Prostate gland (tissue), 2 donors: ENCODE data around the gene TTC24.

Experiments
- CTCF ChIP-seq, 4 experiments: fragments of 200-600 bp in 2 of 4; fragments of 450-650 bp in 2 of 4; sonication (generic) in 2 of 4; IDR thresholded peaks; 1 replicate in 3 of 4; 2 replicates in 1 of 4; pipeline ENCODE4 v1.5.1; 2016 to 2019; ENCODE audit warnings: antibody characterized with exemption in 4 of 4, mild to moderate bottlenecking in 2 of 4, moderate library complexity in 2 of 4
- POLR2A ChIP-seq: fragments of 450-650 bp; IDR thresholded peaks from one replicate; pipeline ENCODE4 v1.6.1; 2016; ENCODE audit warnings: antibody characterized with exemption, mild to moderate bottlenecking

GRCh38 chr1:156552518-156552917, 27.0 kb upstream of the TTC24 start:
- no peak for TF ChIP-seq CTCF (IDR thresholded peaks at IDR 0.05)
- TF ChIP-seq POLR2A: no peak
